Neuronal stem cell (in vitro differentiated cells): Measurements from ENCODE around the gene CYP2W1.

ENCODE experiments used
- DNase-seq: peaks from one replicate; pipeline ENCODE4 v3.0.0-alpha.2; 2013; ENCODE audit warnings: low spot score
- H2AFZ ChIP-seq: one replicate; pipeline ENCODE4 v1.6.1; 2013; ENCODE audit warnings: mild to moderate bottlenecking, low read length, inconsistent platforms
- H2AK5ac ChIP-seq: 2 replicates; pipeline ENCODE4 v1.6.1; 2013; ENCODE audit warnings: low read depth, mild to moderate bottlenecking, inconsistent platforms, low read length, moderate library complexity, mixed read lengths
- H2BK120ac ChIP-seq: 2 replicates; pipeline ENCODE4 v1.6.1; 2013; ENCODE audit warnings: low read depth, mild to moderate bottlenecking, inconsistent platforms, low read length, moderate library complexity, mixed read lengths
- H2BK12ac ChIP-seq: one replicate; pipeline ENCODE4 v1.6.1; 2013; ENCODE audit warnings: low read length, inconsistent platforms
- H2BK15ac ChIP-seq: 2 replicates; pipeline ENCODE4 v1.6.1; 2013; ENCODE audit warnings: mild to moderate bottlenecking, low read length, inconsistent platforms, mixed read lengths
- H2BK5ac ChIP-seq: one replicate; pipeline ENCODE4 v1.6.1; 2013; ENCODE audit warnings: inconsistent platforms, mild to moderate bottlenecking, low read length, moderate library complexity
- H3K14ac ChIP-seq: one replicate; pipeline ENCODE4 v1.6.1; 2013; ENCODE audit warnings: low read length, inconsistent platforms
- H3K18ac ChIP-seq: 2 replicates; pipeline ENCODE4 v1.6.1; 2013; ENCODE audit warnings: low read length, inconsistent platforms
- H3K23ac ChIP-seq: 2 replicates; pipeline ENCODE4 v1.6.1; 2013; ENCODE audit warnings: low read depth, mild to moderate bottlenecking, mixed read lengths, low read length, inconsistent platforms; ENCODE audit not compliant: poor library complexity
- H3K27ac ChIP-seq: replicated peaks from 3 replicates; pipeline ENCODE4 v1.5.1; 2013; ENCODE audit warnings: low read length, inconsistent platforms
- H3K27me3 ChIP-seq, 3 experiments: 2 replicates each; pipeline ENCODE4 v1.6.1; 2013; ENCODE audit warnings: low read length in 3 of 3, mild to moderate bottlenecking in 2 of 3, inconsistent platforms in 1 of 3, low read depth in 1 of 3, mixed read lengths in 1 of 3, moderate library complexity in 1 of 3; ENCODE audit not compliant: control insufficient read depth in 3 of 3, insufficient read depth in 3 of 3
- H3K36me3 ChIP-seq, 2 donors: replicated peaks in 1 of 2; 2 replicates each; pipeline ENCODE4 v1.6.1; 2013; ENCODE audit warnings: low read length in 2 of 2; ENCODE audit not compliant: control insufficient read depth in 2 of 2, insufficient read depth in 2 of 2
- H3K4ac ChIP-seq: 2 replicates; pipeline ENCODE4 v1.6.1; 2013; ENCODE audit warnings: inconsistent platforms, mild to moderate bottlenecking, low read length, moderate library complexity
- H3K4me1 ChIP-seq, 2 donors: 1 replicate in 1 of 2; 2 replicates in 1 of 2; pipeline ENCODE4 v1.6.1; 2013; ENCODE audit warnings: low read length in 2 of 2, low read depth in 1 of 2; ENCODE audit not compliant: control insufficient read depth in 2 of 2, insufficient read depth in 1 of 2
- H3K4me2 ChIP-seq: one replicate; pipeline ENCODE4 v1.6.1; 2013; ENCODE audit warnings: mild to moderate bottlenecking, low read length, inconsistent platforms; ENCODE audit not compliant: insufficient read depth, poor library complexity, severe bottlenecking
- H3K4me3 ChIP-seq, 2 donors: 2 replicates each; pipeline ENCODE4 v1.5.1; 2013; ENCODE audit warnings: low read length in 2 of 2, mild to moderate bottlenecking in 2 of 2, inconsistent platforms in 1 of 2, moderate library complexity in 1 of 2
- H3K79me1 ChIP-seq: one replicate; pipeline ENCODE4 v1.6.1; 2013; ENCODE audit warnings: low read depth, mild to moderate bottlenecking, inconsistent platforms, low read length, moderate library complexity
- H3K9ac ChIP-seq: one replicate; pipeline ENCODE4 v1.6.1; 2013; ENCODE audit warnings: mild to moderate bottlenecking, low read depth, low read length, inconsistent platforms; ENCODE audit not compliant: poor library complexity
- H3K9me3 ChIP-seq, 2 donors: replicated peaks in 1 of 2; 2 replicates each; pipeline versions ENCODE3 to v1.6.1; 2013; ENCODE audit warnings: low read length in 2 of 2, mild to moderate bottlenecking in 2 of 2, inconsistent platforms in 1 of 2, low read depth in 1 of 2, mixed read lengths in 1 of 2, moderate library complexity in 1 of 2; ENCODE audit not compliant: control insufficient read depth in 2 of 2, insufficient read depth in 1 of 2
- H4K8ac ChIP-seq: one replicate; pipeline ENCODE4 v1.6.1; 2013; ENCODE audit warnings: low read depth, mild to moderate bottlenecking, inconsistent platforms, low read length, moderate library complexity
- H4K91ac ChIP-seq: one replicate; pipeline ENCODE4 v1.6.1; 2013; ENCODE audit warnings: low read length, low read depth, mild to moderate bottlenecking, inconsistent platforms; ENCODE audit not compliant: poor library complexity
- WGBS, 2 donors: extraction: QIAGEN DNeasy Blood & Tissue Kit; methylation state at CpG; one replicate each; pipeline ENCODE4 v1.1.7; 2013; ENCODE audit warnings: missing lambda C conversion rate in 2 of 2, mixed read lengths in 1 of 2; ENCODE audit not compliant: insufficient read length in 2 of 2, insufficient replicate concordance in 1 of 2; ENCODE audit errors: extremely low coverage in 2 of 2; 5-methylcytosine and 5-hydroxymethylcytosine counted together

Gene CYP2W1

GRCh38 chr7:947391-948210, 35.4 kb upstream of the CYP2W1 start:
- Histone ChIP-seq H2AFZ (no peak overlapping the region), H3K36me3 (no peaks in the 10 kb centered on the region), H2BK12ac (peak overlapping the region; percentile 84), H3K4me1 (no peaks in the 10 kb centered on the region), H3K9me3 (no peaks in the 10 kb centered on the region), H3K27ac (no peak overlapping the region), H3K14ac (no peak overlapping the region), H2BK15ac (peak overlapping the region; percentile 33), H3K23ac (no peak overlapping the region), H3K4ac (no peak overlapping the region), H2AK5ac (peak overlapping the region; percentile 75), H3K4me3 (no peak overlapping the region), H2BK120ac (no peak overlapping the region), H2BK5ac (no peak overlapping the region), H4K8ac (no peak overlapping the region), H3K9ac (no peak overlapping the region), H3K27me3 (peaks cover 0 to 26% (median 6%) of the 10 kb centered on the region in 3 experiments), H4K91ac (no peak overlapping the region), H3K4me2 (no peak overlapping the region), H3K18ac (peak overlapping the region; percentile 5), H3K79me1 (no peaks in the 10 kb centered on the region)
- no CpG with 5 or more reads among the region's 37 CpGs for WGBS, 2 donors
- DNase-seq, result no peak

GRCh38 chr7:949021-949934, 33.7 kb upstream of the CYP2W1 start:
- WGBS, 2 donors, result no CpG with 5 or more reads among the region's 28 CpGs
- no peak overlapping the region for H2BK15ac ChIP-seq

GRCh38 chr7:951881-952547, 31.0 kb upstream of the CYP2W1 start:
- H4K91ac ChIP-seq, result no peak overlapping the region
- H3K4me2 ChIP-seq, result no peak overlapping the region
- no peak overlapping the region for H4K8ac ChIP-seq
- no peaks in the 10 kb centered on the region for H3K79me1 ChIP-seq
- no peak overlapping the region for H3K9ac ChIP-seq
- H3K23ac ChIP-seq, result peak overlapping the region; percentile 55
- H3K36me3 ChIP-seq, result no peaks in the 10 kb centered on the region
- peaks cover 0 to 2% of the 10 kb centered on the region in 2 donors for H3K9me3 ChIP-seq
- H2BK120ac ChIP-seq, result no peak overlapping the region
- no peak overlapping the region for H3K4me3 ChIP-seq
- no peak for DNase-seq
- H3K4ac ChIP-seq, result no peak overlapping the region
- peaks cover 0 to 8% of the 10 kb centered on the region in 2 donors for H3K4me1 ChIP-seq
- H2AFZ ChIP-seq, result no peak overlapping the region
- no peak overlapping the region for H2BK5ac ChIP-seq
- no peak overlapping the region for H2BK15ac ChIP-seq
- H2BK12ac ChIP-seq, result no peak overlapping the region
- no CpG with 5 or more reads among the region's 21 CpGs for WGBS, 2 donors
- H3K18ac ChIP-seq, result peak overlapping the region; percentile 57
- H3K14ac ChIP-seq, result no peak overlapping the region
- peaks cover 15 to 42% (median 29%) of the 10 kb centered on the region in 3 experiments for H3K27me3 ChIP-seq
- peak overlapping the region; percentile 46 for H2AK5ac ChIP-seq
- no peak overlapping the region for H3K27ac ChIP-seq

More at GRCh38 chr7:949021-949934, 33.7 kb upstream of the CYP2W1 start:
- Histone ChIP-seq H2AFZ (no peak overlapping the region), H4K91ac (no peak overlapping the region), H3K4me1 (peaks cover 0 to 8% of the 10 kb centered on the region in 2 donors), H3K9ac (peak overlapping the region; percentile 21), H4K8ac (peak overlapping the region; percentile 43), H3K4me2 (no peak overlapping the region), H3K36me3 (no peaks in the 10 kb centered on the region), H2BK5ac (peak overlapping the region; percentile 24), H3K18ac (no peak overlapping the region), H3K4ac (no peak overlapping the region), H2BK120ac (no peak overlapping the region), H3K79me1 (no peaks in the 10 kb centered on the region), H3K9me3 (no peaks in the 10 kb centered on the region), H3K4me3 (no peak overlapping the region), H3K14ac (peak overlapping the region; percentile 82), H2BK12ac (peak overlapping the region; percentile 2), H3K27me3 (peaks cover 13 to 38% (median 19%) of the 10 kb centered on the region in 3 experiments), H3K23ac (peak overlapping the region; percentile 73), H3K27ac (no peak overlapping the region), H2AK5ac (peak overlapping the region; percentile 92)
- DNase-seq, result no peak
